ENCODE results near the gene POPDC2. TPM values are rescaled to one million over a fixed set of nuclear protein-coding genes. Genes with fewer than 3 reads are reported as not detected.

The POPDC2 gene
- total and polyA plus RNA-seq, 2 of the 4 experiments (the other 2 are of a cell fraction): under 0.01 to 0.29 TPM

DNA sequence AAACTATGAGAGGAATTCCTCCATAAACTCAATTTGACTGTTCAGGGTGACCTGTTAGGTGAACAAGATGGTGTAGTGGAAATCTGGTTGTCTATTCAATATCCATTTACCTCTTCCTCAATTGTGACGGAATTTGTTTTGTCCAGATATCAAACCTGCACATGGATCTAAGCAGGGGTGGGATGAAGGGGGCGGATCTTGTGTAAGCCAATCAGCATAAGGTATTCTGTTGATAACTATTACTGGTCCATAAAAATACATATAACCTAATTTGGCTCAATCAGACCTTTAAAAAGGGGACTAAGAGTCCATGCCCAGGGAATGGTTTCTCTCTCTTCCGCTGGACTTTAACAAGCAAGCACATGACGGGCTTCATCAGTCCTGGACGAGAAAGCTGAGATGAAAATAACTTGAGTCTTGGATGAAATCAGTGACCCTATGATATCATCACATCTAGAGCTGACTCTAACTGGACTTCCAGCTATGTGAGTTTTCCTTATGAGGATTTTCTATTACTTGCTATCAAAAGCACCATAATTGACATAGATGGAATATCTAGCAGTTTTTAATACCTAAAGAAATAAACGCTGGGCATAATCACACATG is 5.7 kb upstream of the POPDC2 start:
- Histone ChIP-seq H2AK9ac (replicated peaks; ENCODE audit: low read depth, low read length, poor library complexity) (no peak overlapping the region), H3K27ac (ENCODE audit: insufficient read depth, low read length) (no peak overlapping the region), H3K23ac (ENCODE audit: low read depth, low read length) (no peak overlapping the region), H2BK20ac (ENCODE audit: low read depth, low read length) (no peak overlapping the region), H3K9me3 (ENCODE audit: control insufficient read depth, insufficient read depth, low read length) (no peaks in the 10 kb centered on the region), H3K9ac (ENCODE audit: low read depth, low read length) (no peak overlapping the region), H4K91ac (ENCODE audit: insufficient read depth, low read depth, low read length) (no peak overlapping the region), H2BK120ac (ENCODE audit: low read depth, low read length) (no peak overlapping the region), H2BK15ac (ENCODE audit: low read depth, low read length) (no peak overlapping the region), H3K4me2 (ENCODE audit: low read depth, low read length) (no peak overlapping the region), H2BK5ac (ENCODE audit: low read depth, low read length, poor library complexity, severe bottlenecking) (no peak overlapping the region), H4K5ac (ENCODE audit: low read depth, low read length) (no peak overlapping the region), H3K18ac (ENCODE audit: low read depth, low read length) (no peak overlapping the region), H3K14ac (replicated peaks; ENCODE audit: low read depth, low read length) (no peak overlapping the region), H3K27me3 (ENCODE audit: control insufficient read depth, insufficient read depth, low read length) (no peaks in the 10 kb centered on the region), H3K4me3 (ENCODE audit: insufficient read depth, low read depth, low read length) (no peak overlapping the region), H3K36me3 (ENCODE audit: control insufficient read depth, insufficient read depth, low read length) (no peaks in the 10 kb centered on the region), H2AFZ (replicated peaks; ENCODE audit: low read length, poor library complexity) (no peak overlapping the region), H2AK5ac (ENCODE audit: low read depth, low read length) (no peak overlapping the region), H4K20me1 (ENCODE audit: insufficient read depth, low read length) (no peaks in the 10 kb centered on the region), H3K4me1 (ENCODE audit: control insufficient read depth, insufficient read depth, low read length) (peaks cover 2% of the 10 kb centered on the region; the same call in 1 of the 2 replicates), H3K4ac (ENCODE audit: low read depth, low read length) (no peak overlapping the region), H3K56ac (ENCODE audit: extremely low read depth, insufficient read depth, low read length) (no peak overlapping the region), H3K79me1 (ENCODE audit: low read depth in 1 of 2, low read length in 2 of 2) (no peaks in the 10 kb centered on the region; a peak in 1 of 4 replicates), H4K8ac (ENCODE audit: low read depth in 2 of 2, low read length in 2 of 2) (no peak overlapping the region), H3K9me1 (ENCODE audit: insufficient read depth, low read length) (no peaks in the 10 kb centered on the region)
- BruUV-seq (replicated peaks): no TSS peak
- dilution Hi-C loops (cut with HindIII; ENCODE audit: low sequenced_read_pairs, unreplicated experiment): no loop called here
- intact Hi-C loops (cut with micrococcal nuclease): no loop called here
- in situ Hi-C loops (cut with MboI; ENCODE audit: low sequenced_read_pairs): no loop called here
- no peak for DNase-seq
- ATAC-seq (ENCODE audit: low read depth): no peak
- ChIA-PET CTCF (no interaction called here), POLR2A (ENCODE audit: unreplicated experiment) (no interaction called here)
- no peak for TF ChIP-seq CEBPB (IDR thresholded peaks at IDR 0.05; ENCODE audit: low read depth, low read length)
- no peak for TF ChIP-seq MAFK (IDR thresholded peaks at IDR 0.05; ENCODE audit: low read depth, low read length)
- no peak for TF ChIP-seq BHLHE40 (IDR thresholded peaks at IDR 0.05; ENCODE audit: low read depth, low read length)
- TF ChIP-seq, protein P1, sequence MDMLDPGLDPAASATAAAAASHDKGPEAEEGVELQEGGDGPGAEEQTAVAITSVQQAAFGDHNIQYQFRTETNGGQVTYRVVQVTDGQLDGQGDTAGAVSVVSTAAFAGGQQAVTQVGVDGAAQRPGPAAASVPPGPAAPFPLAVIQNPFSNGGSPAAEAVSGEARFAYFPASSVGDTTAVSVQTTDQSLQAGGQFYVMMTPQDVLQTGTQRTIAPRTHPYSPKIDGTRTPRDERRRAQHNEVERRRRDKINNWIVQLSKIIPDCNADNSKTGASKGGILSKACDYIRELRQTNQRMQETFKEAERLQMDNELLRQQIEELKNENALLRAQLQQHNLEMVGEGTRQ (IDR thresholded peaks at IDR 0.05; ENCODE audit: low read depth, low read length): no peak
- TF ChIP-seq POLR2A (IDR thresholded peaks at IDR 0.05; ENCODE audit: low read depth, low read length): no peak
- TF ChIP-seq NFE2L2 (IDR thresholded peaks at IDR 0.05; ENCODE audit: low read depth, low read length): no peak
- TF ChIP-seq, protein P2, sequence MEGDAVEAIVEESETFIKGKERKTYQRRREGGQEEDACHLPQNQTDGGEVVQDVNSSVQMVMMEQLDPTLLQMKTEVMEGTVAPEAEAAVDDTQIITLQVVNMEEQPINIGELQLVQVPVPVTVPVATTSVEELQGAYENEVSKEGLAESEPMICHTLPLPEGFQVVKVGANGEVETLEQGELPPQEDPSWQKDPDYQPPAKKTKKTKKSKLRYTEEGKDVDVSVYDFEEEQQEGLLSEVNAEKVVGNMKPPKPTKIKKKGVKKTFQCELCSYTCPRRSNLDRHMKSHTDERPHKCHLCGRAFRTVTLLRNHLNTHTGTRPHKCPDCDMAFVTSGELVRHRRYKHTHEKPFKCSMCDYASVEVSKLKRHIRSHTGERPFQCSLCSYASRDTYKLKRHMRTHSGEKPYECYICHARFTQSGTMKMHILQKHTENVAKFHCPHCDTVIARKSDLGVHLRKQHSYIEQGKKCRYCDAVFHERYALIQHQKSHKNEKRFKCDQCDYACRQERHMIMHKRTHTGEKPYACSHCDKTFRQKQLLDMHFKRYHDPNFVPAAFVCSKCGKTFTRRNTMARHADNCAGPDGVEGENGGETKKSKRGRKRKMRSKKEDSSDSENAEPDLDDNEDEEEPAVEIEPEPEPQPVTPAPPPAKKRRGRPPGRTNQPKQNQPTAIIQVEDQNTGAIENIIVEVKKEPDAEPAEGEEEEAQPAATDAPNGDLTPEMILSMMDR (conservative IDR thresholded peaks at IDR 0.05; ENCODE audit: low read depth, low read length): no peak
- no peak for TF ChIP-seq SMC3 (IDR thresholded peaks at IDR 0.05; ENCODE audit: low read depth, low read length)
- no peak for TF ChIP-seq CHD1 (IDR thresholded peaks at IDR 0.05; ENCODE audit: low read depth, low read length)
- TF ChIP-seq, protein P3, sequence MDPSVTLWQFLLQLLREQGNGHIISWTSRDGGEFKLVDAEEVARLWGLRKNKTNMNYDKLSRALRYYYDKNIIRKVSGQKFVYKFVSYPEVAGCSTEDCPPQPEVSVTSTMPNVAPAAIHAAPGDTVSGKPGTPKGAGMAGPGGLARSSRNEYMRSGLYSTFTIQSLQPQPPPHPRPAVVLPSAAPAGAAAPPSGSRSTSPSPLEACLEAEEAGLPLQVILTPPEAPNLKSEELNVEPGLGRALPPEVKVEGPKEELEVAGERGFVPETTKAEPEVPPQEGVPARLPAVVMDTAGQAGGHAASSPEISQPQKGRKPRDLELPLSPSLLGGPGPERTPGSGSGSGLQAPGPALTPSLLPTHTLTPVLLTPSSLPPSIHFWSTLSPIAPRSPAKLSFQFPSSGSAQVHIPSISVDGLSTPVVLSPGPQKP (IDR thresholded peaks at IDR 0.05; ENCODE audit: borderline replicate concordance, low read depth, low read length): no peak
- no peak for TF ChIP-seq RCOR1 (IDR thresholded peaks at IDR 0.05; ENCODE audit: insufficient replicate concordance, low read length)
- no peak for TF ChIP-seq FOS (IDR thresholded peaks at IDR 0.05; ENCODE audit: low read depth, low read length)
- no peak for TF ChIP-seq MAZ (IDR thresholded peaks at IDR 0.05; ENCODE audit: borderline replicate concordance, low read depth, low read length)
- TF ChIP-seq RFX5 (IDR thresholded peaks at IDR 0.05; ENCODE audit: low read depth, low read length): no peak
- no CpG with 5 or more reads among the region's 6 CpGs for WGBS, 2 experiments (ENCODE audit: extremely low coverage in 2 of 2, insufficient read length in 1 of 2)
